Right renal cortex interstitium (tissue), 3 donors: Measurements from ENCODE around the gene PPP6C. TPM values are rescaled to one million over a fixed set of nuclear protein-coding genes. Genes with fewer than 3 reads are reported as not detected.

ENCODE experiments used
- DNase-seq, 3 donors: peaks; one replicate each; pipeline ENCODE4 v3.0.0-alpha.2; 2013; ENCODE audit warnings: low read depth in 3 of 3, low spot score in 2 of 3
- polyA plus RNA-seq, 3 donors: library from polyadenylated mRNA; unstranded; fragments of 120-200 nt; gene quantifications; one replicate each; pipeline ENCODE4 v1.2.1, GENCODE V29; 2013; ENCODE audit not compliant: insufficient read length in 3 of 3

The PPP6C gene
- polyA plus RNA-seq, 3 donors = 62.5 to 66.8 (median 65.4) TPM

- no peak for DNase-seq
Measured at GRCh38 chr9:125103021-125103420, 86.6 kb downstream of the PPP6C start.

- no peak for DNase-seq
Measured at GRCh38 chr9:125100822-125101221, 88.8 kb downstream of the PPP6C start.

- no peak for DNase-seq
Measured at GRCh38 chr9:125099816-125100215, 89.8 kb downstream of the PPP6C start.

Other genes with a start within 250 kb of the PPP6C start
- gene GOLGA1, start 248.7 kb downstream of the PPP6C start, polyA plus RNA-seq = 10 to 100 TPM; 15.0 to 16.8 (median 15.5) TPM
- 10 to 100 TPM in 1 of 3 donors, 1 to 10 TPM in 2; 9.5 to 10.7 (median 9.9) TPM for gene SCAI, start 46.3 kb downstream of the PPP6C start, polyA plus RNA-seq
- gene RABEPK, start 10.7 kb upstream of the PPP6C start, polyA plus RNA-seq = 10 to 100 TPM; 22.4 to 23.7 (median 22.8) TPM
- 100 to 1,000 TPM; 403 to 439 (median 415) TPM for gene HSPA5, start 51.5 kb upstream of the PPP6C start, polyA plus RNA-seq
- gene GAPVD1, start 72.0 kb upstream of the PPP6C start, polyA plus RNA-seq = 10 to 100 TPM; 28.2 to 31.0 (median 30.4) TPM